Activated CD4-positive, alpha-beta T cell treated with anti-CD3 and anti-CD28 coated beads for 48 hours (primary cell): ENCODE measurements around the gene SLC15A3.

Source experiments
- DNase-seq: peaks from one replicate; pipeline ENCODE4 v3.0.0-alpha.2; 2020

The SLC15A3 gene

GRCh38 chr11:60927061-60927592, 24.8 kb downstream of the SLC15A3 start:
- no peak for DNase-seq

- no peak for DNase-seq
Observed at GRCh38 chr11:60926500-60926899, 25.5 kb downstream of the SLC15A3 start.

- no peak for DNase-seq
Observed at GRCh38 chr11:60925868-60926267, 26.1 kb downstream of the SLC15A3 start.

GRCh38 chr11:60924906-60925853, 26.8 kb downstream of the SLC15A3 start:
- no peak for DNase-seq

GRCh38 chr11:60924110-60924905, 27.7 kb downstream of the SLC15A3 start, which contains the start of gene TMEM132A:
TSS of gene TMEM132A (plus strand) at chr11:60924460. CDS start at chr11:60924634, 174 bp downstream.
- DNase-seq = peak; percentile 32

- DNase-seq = no peak
Observed at GRCh38 chr11:60923800-60924109, 28.2 kb downstream of the SLC15A3 start.

GRCh38 chr11:60923326-60923725, 28.6 kb downstream of the SLC15A3 start:
- DNase-seq = no peak

- DNase-seq = no peak
Observed at GRCh38 chr11:60922906-60923305, 29.1 kb downstream of the SLC15A3 start.

- DNase-seq = no peak
Observed at GRCh38 chr11:60921777-60922335, 30.1 kb downstream of the SLC15A3 start.

GRCh38 chr11:60921259-60921658, 30.7 kb downstream of the SLC15A3 start:
- no peak for DNase-seq

- DNase-seq = no peak
Observed at GRCh38 chr11:60919956-60920355, 32.0 kb downstream of the SLC15A3 start.

GRCh38 chr11:60919320-60919719, 32.7 kb downstream of the SLC15A3 start:
- no peak for DNase-seq

GRCh38 chr11:60918939-60919265, 33.1 kb downstream of the SLC15A3 start:
- DNase-seq = no peak

GRCh38 chr11:60918251-60918938, 33.6 kb downstream of the SLC15A3 start:
- DNase-seq = no peak

GRCh38 chr11:60917267-60917666, 34.7 kb downstream of the SLC15A3 start:
- no peak for DNase-seq

- DNase-seq = no peak
Observed at GRCh38 chr11:60916669-60917206, 35.2 kb downstream of the SLC15A3 start.

GRCh38 chr11:60915248-60915914, 36.6 kb downstream of the SLC15A3 start:
- DNase-seq = peak; percentile 77

GRCh38 chr11:60914633-60915247, 37.2 kb downstream of the SLC15A3 start:
- DNase-seq = peak; percentile 41

GRCh38 chr11:60913793-60914632, 38.0 kb downstream of the SLC15A3 start, which contains the start of gene TMEM109:
TSS of gene TMEM109 (plus strand) at chr11:60914158. CDS start at chr11:60919694, 5,536 bp downstream.
- DNase-seq = peak; percentile 92

- no peak for DNase-seq
Observed at GRCh38 chr11:60912851-60913528, 39.0 kb downstream of the SLC15A3 start.
